ENCODE data around the gene OR10H4. TPM values are rescaled to one million over a fixed set of nuclear protein-coding genes. Genes with fewer than 3 reads are reported as not detected.

Gene OR10H4
- total RNA-seq: not detected

DNA sequence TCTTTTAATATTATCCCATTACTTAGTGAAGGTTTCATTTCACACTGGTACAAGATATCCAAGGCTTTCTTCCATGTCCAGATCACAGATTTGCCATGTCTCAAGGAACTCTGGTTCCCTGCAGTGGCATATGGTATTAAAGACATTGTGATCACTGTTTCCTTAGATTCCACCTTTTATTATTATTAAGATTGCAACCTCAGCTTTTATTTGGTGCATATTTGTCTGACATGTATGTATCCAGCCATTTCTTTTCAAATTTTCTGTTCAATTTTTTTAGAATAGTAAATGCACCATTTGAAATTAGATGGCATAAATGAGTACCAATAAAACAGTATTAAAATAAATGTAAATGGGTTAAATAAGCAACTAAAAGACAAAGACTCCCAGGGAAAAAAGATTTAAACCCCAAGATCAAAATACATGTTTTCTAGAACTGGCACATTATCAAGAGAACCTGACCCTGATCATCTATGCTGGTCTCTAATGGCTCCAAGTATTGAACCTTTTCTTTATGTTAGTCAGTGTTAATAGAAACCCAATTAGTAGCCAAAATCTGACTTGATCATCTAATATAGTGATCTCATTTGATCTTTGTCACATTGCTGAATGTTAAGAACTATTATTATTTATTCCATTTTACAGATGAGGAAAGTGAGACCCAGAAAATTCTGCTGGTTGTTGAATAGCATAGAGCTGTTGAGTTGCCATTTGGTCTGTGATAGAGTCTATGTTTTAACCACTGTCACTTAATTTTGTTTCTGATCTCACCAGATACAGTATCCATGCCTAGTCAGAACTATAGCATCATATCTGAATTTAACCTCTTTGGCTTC, at the start of gene OR10H4:
Gene OR10H4, plus strand, starts transcription at position 786 of the 836 bp plus-strand sequence. Its CDS starts 0 bp downstream, at position 786.

DNA sequence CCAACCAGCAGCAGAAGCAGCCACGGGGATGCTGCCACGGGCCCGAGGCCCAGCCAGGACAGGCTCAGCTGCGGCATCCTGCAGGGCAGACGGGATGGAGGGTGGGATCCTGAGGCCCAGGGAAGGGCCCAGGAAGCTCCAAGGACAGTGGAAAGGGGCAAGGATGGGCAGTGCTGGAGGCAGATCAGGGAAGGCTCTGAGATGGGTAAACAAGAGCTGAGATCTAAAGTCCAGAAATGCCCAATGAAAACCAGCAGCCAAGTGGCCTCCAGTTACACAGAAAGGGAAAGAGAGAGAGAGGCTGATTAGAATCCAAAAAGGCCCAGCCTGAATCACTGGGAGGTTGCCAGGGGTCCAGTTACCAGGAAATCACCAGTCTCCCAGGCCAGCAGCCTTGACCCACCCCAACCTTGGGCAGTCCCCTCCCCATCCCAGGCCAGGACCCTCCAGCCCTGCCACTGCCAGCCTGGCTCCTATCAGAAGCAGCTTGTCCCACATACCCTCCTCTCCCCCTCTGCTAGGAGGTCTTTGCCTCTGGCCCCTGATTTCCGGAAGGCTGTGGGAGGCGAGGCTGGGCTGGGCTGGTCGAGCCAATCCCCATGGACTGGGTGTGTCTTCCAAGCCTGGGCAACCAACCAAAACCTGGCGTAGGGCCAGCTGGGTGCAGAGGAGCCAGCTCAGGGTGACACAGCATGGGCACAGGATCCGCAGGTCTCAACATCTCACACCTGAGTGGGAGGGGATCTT, 14.3 kb upstream of the OR10H4 start, which contains the start of gene CYP4F11:
Gene CYP4F11, minus strand, starts transcription at position 198 of the 747 bp plus-strand sequence. Its CDS starts 121 bp downstream, at position 77.

Other genes starting within 250 kb of the OR10H4 start
- gene OR10H2, start 221.0 kb upstream of the OR10H4 start, total RNA-seq: not detected
- gene OR10H3, start 211.0 kb upstream of the OR10H4 start, total RNA-seq: not detected
- not detected for gene OR10H5, start 161.3 kb upstream of the OR10H4 start, total RNA-seq
- gene OR10H1, start 133.3 kb upstream of the OR10H4 start, total RNA-seq: not detected
- gene CYP4F2, start 50.9 kb upstream of the OR10H4 start, total RNA-seq: not detected
- 0.63 TPM for gene CYP4F11, start 14.5 kb upstream of the OR10H4 start, total RNA-seq
- gene TPM4, start 127.5 kb downstream of the OR10H4 start, total RNA-seq: 96.7 TPM
- 42.9 TPM for gene RAB8A, start 162.9 kb downstream of the OR10H4 start, total RNA-seq
- gene HSH2D, start 194.7 kb downstream of the OR10H4 start, total RNA-seq: not detected
- gene CIB3, start 224.5 kb downstream of the OR10H4 start, total RNA-seq: not detected
- gene FAM32A, start 236.4 kb downstream of the OR10H4 start, total RNA-seq: 86.1 TPM
- gene AP1M1, start 248.9 kb downstream of the OR10H4 start, total RNA-seq: 53.8 TPM

Data from parietal lobe (tissue), 1 donor.